HCT116 (cell line): ENCODE measurements around the gene MUSTN1.

ENCODE experiments used
- EZH2 ChIP-seq: fragments of 200-600 bp; sonication (generic); IDR thresholded peaks from 2 replicates; pipeline ENCODE4 v1.6.1; 2017; ENCODE audit warnings: antibody characterized with exemption, mixed run types
- JUND ChIP-seq: IDR thresholded peaks from 2 replicates; pipeline ENCODE4 v1.6.1; 2012
- POLR2A ChIP-seq: IDR thresholded peaks from 2 replicates; pipeline ENCODE4 v1.7.0; 2011; ENCODE audit warnings: borderline replicate concordance; ENCODE audit not compliant: insufficient read depth, insufficient read length; ENCODE audit errors: extremely low read depth
- REST ChIP-seq: IDR thresholded peaks from 2 replicates; pipeline ENCODE4 v1.6.1; 2012; ENCODE audit warnings: low read depth
- TF ChIP-seq, protein P1 (sequence below), 3 experiments: fragments of 200-600 bp in 1 of 3; sonication (generic) in 1 of 3; IDR thresholded peaks in 2 of 3; conservative IDR thresholded peaks in 1 of 3; 2 replicates each; pipeline ENCODE4 v1.5.1; 2012 to 2017; ENCODE audit warnings: low read depth in 2 of 3, low read length in 2 of 3, antibody characterized with exemption in 1 of 3, borderline replicate concordance in 1 of 3, control low read depth in 1 of 3, mild to moderate bottlenecking in 1 of 3, mixed read lengths in 1 of 3, mixed run types in 1 of 3, moderate library complexity in 1 of 3; ENCODE audit not compliant: insufficient read depth in 1 of 3

DNA sequence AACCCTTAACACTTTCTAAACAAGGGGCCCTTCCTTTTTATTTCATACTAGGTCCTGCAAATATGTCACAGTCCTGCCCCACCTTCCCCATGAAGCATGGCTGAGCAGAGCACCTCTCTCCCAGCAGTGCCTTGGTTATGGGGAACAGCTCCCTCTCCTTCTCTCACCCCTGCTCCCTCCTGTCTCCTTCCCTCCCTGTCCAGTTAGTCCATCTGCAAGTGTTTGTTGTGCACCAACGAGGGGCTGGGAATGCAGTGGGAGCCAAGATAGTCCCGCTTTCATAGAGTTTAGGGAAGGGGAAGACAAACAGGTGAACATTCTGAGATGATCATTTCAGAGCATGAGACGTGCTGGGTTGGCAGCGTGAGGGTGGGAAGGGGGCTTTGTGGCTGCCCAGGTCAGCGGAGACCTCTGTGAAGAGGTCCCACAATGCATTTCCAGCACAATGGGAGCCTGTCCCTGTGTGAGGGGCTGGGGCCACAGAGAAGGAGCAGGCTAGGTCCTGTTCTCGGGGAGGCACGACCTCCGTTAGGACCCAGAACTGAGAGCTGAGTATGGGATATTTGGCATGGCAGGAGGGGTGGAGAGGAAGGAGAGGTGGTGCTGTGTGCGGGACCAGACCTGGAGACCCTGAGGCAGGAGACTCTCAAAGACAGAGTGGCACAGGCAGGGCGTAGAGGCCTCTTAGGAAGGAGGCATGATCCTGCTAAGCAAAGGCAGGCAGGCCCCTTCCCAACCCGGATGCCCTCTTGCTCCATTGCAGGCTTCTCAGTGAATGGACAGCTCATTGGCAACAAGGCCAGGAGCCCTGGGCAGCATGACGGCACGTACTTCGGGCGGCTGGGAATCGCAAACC, 45.7 kb downstream of the MUSTN1 start:
- TF ChIP-seq POLR2A (no peak), REST (no peak), JUND (no peak), EZH2 (no peak)
- TF ChIP-seq, protein P1, sequence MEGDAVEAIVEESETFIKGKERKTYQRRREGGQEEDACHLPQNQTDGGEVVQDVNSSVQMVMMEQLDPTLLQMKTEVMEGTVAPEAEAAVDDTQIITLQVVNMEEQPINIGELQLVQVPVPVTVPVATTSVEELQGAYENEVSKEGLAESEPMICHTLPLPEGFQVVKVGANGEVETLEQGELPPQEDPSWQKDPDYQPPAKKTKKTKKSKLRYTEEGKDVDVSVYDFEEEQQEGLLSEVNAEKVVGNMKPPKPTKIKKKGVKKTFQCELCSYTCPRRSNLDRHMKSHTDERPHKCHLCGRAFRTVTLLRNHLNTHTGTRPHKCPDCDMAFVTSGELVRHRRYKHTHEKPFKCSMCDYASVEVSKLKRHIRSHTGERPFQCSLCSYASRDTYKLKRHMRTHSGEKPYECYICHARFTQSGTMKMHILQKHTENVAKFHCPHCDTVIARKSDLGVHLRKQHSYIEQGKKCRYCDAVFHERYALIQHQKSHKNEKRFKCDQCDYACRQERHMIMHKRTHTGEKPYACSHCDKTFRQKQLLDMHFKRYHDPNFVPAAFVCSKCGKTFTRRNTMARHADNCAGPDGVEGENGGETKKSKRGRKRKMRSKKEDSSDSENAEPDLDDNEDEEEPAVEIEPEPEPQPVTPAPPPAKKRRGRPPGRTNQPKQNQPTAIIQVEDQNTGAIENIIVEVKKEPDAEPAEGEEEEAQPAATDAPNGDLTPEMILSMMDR (IDR thresholded peaks at IDR 0.05 in 2 of 3, conservative IDR thresholded peaks at IDR 0.05 in 1 of 3; ENCODE audit: borderline replicate concordance in 1 of 3, insufficient read depth in 1 of 3, low read depth in 2 of 3, low read length in 2 of 3): no peak
